H9 (cell line): ENCODE measurements around the gene DISP3. TPM values are rescaled to one million over a fixed set of nuclear protein-coding genes. Genes with fewer than 3 reads are reported as not detected.

Source experiments
- DNase-seq: peaks from one replicate; pipeline ENCODE4 v3.0.0-alpha.2; 2017
- H2AFZ ChIP-seq: one replicate; pipeline ENCODE4 v1.6.1; 2013; ENCODE audit warnings: mild to moderate bottlenecking, low read length, control low read depth, moderate library complexity
- H2AK5ac ChIP-seq: 2 replicates; pipeline ENCODE4 v1.6.1; 2013; ENCODE audit warnings: low read length, control low read depth, mixed read lengths; ENCODE audit not compliant: insufficient read length
- H2BK120ac ChIP-seq: one replicate; pipeline ENCODE4 v1.6.1; 2013; ENCODE audit warnings: low read depth, mild to moderate bottlenecking, low read length, control low read depth, inconsistent platforms; ENCODE audit not compliant: poor library complexity, severe bottlenecking
- H2BK12ac ChIP-seq: 2 replicates; pipeline ENCODE4 v1.6.1; 2013; ENCODE audit warnings: low read length, control low read depth, mixed read lengths, low read depth; ENCODE audit not compliant: insufficient read length
- H2BK15ac ChIP-seq: 2 replicates; pipeline ENCODE4 v1.6.1; 2013; ENCODE audit warnings: low read depth, low read length, control low read depth
- H2BK20ac ChIP-seq: one replicate; pipeline ENCODE4 v1.6.1; 2013; ENCODE audit warnings: low read depth, mild to moderate bottlenecking, low read length, control low read depth, inconsistent platforms; ENCODE audit not compliant: poor library complexity, severe bottlenecking
- H2BK5ac ChIP-seq: 2 replicates; pipeline ENCODE4 v1.6.1; 2013; ENCODE audit warnings: low read length, control low read depth, mixed read lengths; ENCODE audit not compliant: insufficient read length
- H3K14ac ChIP-seq: 2 replicates; pipeline ENCODE4 v1.6.1; 2013; ENCODE audit warnings: low read length, control low read depth; ENCODE audit not compliant: insufficient read depth
- H3K18ac ChIP-seq: 2 replicates; pipeline ENCODE4 v1.6.1; 2013; ENCODE audit warnings: low read depth, mild to moderate bottlenecking, mixed read lengths, low read length, control low read depth; ENCODE audit not compliant: insufficient read length
- H3K23ac ChIP-seq: 2 replicates; pipeline ENCODE4 v1.6.1; 2013; ENCODE audit warnings: low read length, control low read depth, mixed read lengths, low read depth; ENCODE audit not compliant: insufficient read length
- H3K23me2 ChIP-seq: 2 replicates; pipeline ENCODE4 v1.6.1; 2013; ENCODE audit warnings: low read depth, mild to moderate bottlenecking, mixed read lengths, low read length, control low read depth; ENCODE audit not compliant: insufficient read length, poor library complexity, severe bottlenecking
- H3K27ac ChIP-seq: 2 replicates; pipeline ENCODE4 v1.5.1; 2013; ENCODE audit warnings: low read length, control low read depth, mixed read lengths, low read depth; ENCODE audit not compliant: insufficient read length
- H3K27me3 ChIP-seq: 2 replicates; pipeline ENCODE4 v1.6.1; 2013; ENCODE audit warnings: low read length, control low read depth, inconsistent platforms; ENCODE audit not compliant: insufficient read depth
- H3K4ac ChIP-seq: 2 replicates; pipeline ENCODE4 v1.6.1; 2013; ENCODE audit warnings: low read depth, mild to moderate bottlenecking, control low read depth, inconsistent platforms, low read length, moderate library complexity
- H3K4me1 ChIP-seq: 2 replicates; pipeline ENCODE4 v1.6.1; 2013; ENCODE audit warnings: low read length, control low read depth, inconsistent platforms; ENCODE audit not compliant: insufficient read depth
- H3K4me2 ChIP-seq: 2 replicates; pipeline ENCODE4 v1.6.1; 2013; ENCODE audit warnings: low read length, control low read depth, mixed read lengths; ENCODE audit not compliant: insufficient read length, insufficient read depth
- H3K56ac ChIP-seq: 2 replicates; pipeline ENCODE4 v1.6.1; 2013; ENCODE audit warnings: low read depth, mild to moderate bottlenecking, mixed read lengths, low read length, control low read depth; ENCODE audit not compliant: insufficient read length
- H3K79me1 ChIP-seq: 2 replicates; pipeline ENCODE4 v1.6.1; 2013; ENCODE audit warnings: low read depth, mild to moderate bottlenecking, moderate library complexity, low read length, control low read depth, inconsistent platforms; ENCODE audit not compliant: insufficient read depth, poor library complexity, severe bottlenecking
- H3K79me2 ChIP-seq: 2 replicates; pipeline ENCODE4 v1.6.1; 2013; ENCODE audit warnings: low read length, control low read depth, inconsistent platforms; ENCODE audit not compliant: insufficient read depth
- H3K9ac ChIP-seq: 2 replicates; pipeline ENCODE4 v1.6.1; 2013; ENCODE audit warnings: low read length, control low read depth, mixed read lengths; ENCODE audit not compliant: insufficient read length; ENCODE audit errors: extremely low read depth
- H3K9me3 ChIP-seq: one replicate; pipeline ENCODE4 v1.6.1; 2013; ENCODE audit warnings: low read depth, low read length, inconsistent platforms; ENCODE audit not compliant: control insufficient read depth
- H3T11ph ChIP-seq: one replicate; pipeline ENCODE4 v1.6.1; 2013; ENCODE audit warnings: mild to moderate bottlenecking, low read length, control low read depth, inconsistent platforms
- H4K20me1 ChIP-seq: one replicate; pipeline ENCODE4 v1.6.1; 2013; ENCODE audit not compliant: control insufficient read depth, insufficient read length, insufficient read depth
- H4K5ac ChIP-seq: 2 replicates; pipeline ENCODE4 v1.6.1; 2013; ENCODE audit warnings: low read depth, mild to moderate bottlenecking, mixed read lengths, low read length, control low read depth; ENCODE audit not compliant: insufficient read length
- H4K8ac ChIP-seq: replicated peaks from 2 replicates; pipeline ENCODE4 v1.6.1; 2013; ENCODE audit warnings: low read length, control low read depth, mixed read lengths, low read depth; ENCODE audit not compliant: insufficient read length
- H4K91ac ChIP-seq: 2 replicates; pipeline ENCODE4 v1.6.1; 2013; ENCODE audit warnings: low read depth, mild to moderate bottlenecking, moderate library complexity, mixed read lengths, low read length, control low read depth; ENCODE audit not compliant: insufficient read length
- H3K27ac Mint-ChIP-seq, 3 experiments: 2 replicates in 2 of 3; 3 replicates in 1 of 3; pipeline ENCODE4 v1.8.0; 2020 to 2021; ENCODE audit warnings: mixed read lengths in 3 of 3, mild to moderate bottlenecking in 1 of 3, moderate library complexity in 1 of 3
- H3K27me3 Mint-ChIP-seq: 2 replicates; pipeline ENCODE4 v1.8.0; 2021; ENCODE audit warnings: low read depth, mild to moderate bottlenecking, moderate library complexity, mixed read lengths
- H3K36me3 Mint-ChIP-seq, 3 experiments: 2 replicates in 2 of 3; 3 replicates in 1 of 3; pipeline ENCODE4 v1.8.0; 2020 to 2021; ENCODE audit warnings: low read depth in 3 of 3, mixed read lengths in 3 of 3; ENCODE audit not compliant: insufficient read depth in 1 of 3
- H3K4me1 Mint-ChIP-seq, 2 experiments: 2 replicates each; pipeline ENCODE4 v1.8.0; 2020; ENCODE audit warnings: mixed read lengths in 2 of 2
- H3K4me3 Mint-ChIP-seq, 2 experiments: 2 replicates in 1 of 2; 3 replicates in 1 of 2; pipeline ENCODE4 v1.8.0; 2020 to 2021; ENCODE audit warnings: mild to moderate bottlenecking in 2 of 2, mixed read lengths in 2 of 2, moderate library complexity in 1 of 2
- H3K9me3 Mint-ChIP-seq, 2 experiments: 2 replicates in 1 of 2; 3 replicates in 1 of 2; pipeline ENCODE4 v1.8.0; 2020; ENCODE audit warnings: mild to moderate bottlenecking in 2 of 2, mixed read lengths in 2 of 2, moderate library complexity in 1 of 2
- CTCF ChIP-seq: fragments of 200-600 bp; sonication (generic); conservative IDR thresholded peaks from 3 replicates; pipeline ENCODE4 v1.8.0; 2021; ENCODE audit warnings: antibody characterized with exemption, mild to moderate bottlenecking
- WGBS: extraction: QIAGEN DNeasy Blood & Tissue Kit; methylation state at CpG from one replicate; pipeline ENCODE4 v1.1.7; 2013; ENCODE audit warnings: missing lambda C conversion rate, low lambda C conversion rate, mixed read lengths; ENCODE audit not compliant: insufficient read length; ENCODE audit errors: extremely low coverage; 5-methylcytosine and 5-hydroxymethylcytosine counted together
- total RNA-seq: library from RNA; stranded (reverse); gene quantifications from 2 replicates; pipeline ENCODE4 v1.2.1, GENCODE V29; 2021

Gene DISP3
- total RNA-seq, 1 experiment from 2014 or later = 3.5 TPM

GRCh38 chr1:11537854-11538591 is 59.1 kb downstream of the DISP3 start:
- no peak overlapping the region for H3T11ph ChIP-seq
- Mint-ChIP-seq H3K4me3 (no peak overlapping the region), H3K27me3 (peaks cover 11% of the 10 kb centered on the region), H3K4me1 (peaks cover 16% of the 10 kb centered on the region in 2 experiments), H3K27ac (no peak overlapping the region), H3K36me3 (no peaks in the 10 kb centered on the region; a peak in 1 of 7 replicates), H3K9me3 (no peaks in the 10 kb centered on the region)
- H3K23me2 ChIP-seq = no peaks in the 10 kb centered on the region
- no peak overlapping the region for H2BK15ac ChIP-seq
- no peak overlapping the region for H3K56ac ChIP-seq
- H4K5ac ChIP-seq = no peak overlapping the region
- no peak overlapping the region for H3K27ac ChIP-seq
- no peak overlapping the region for H2AK5ac ChIP-seq
- H4K20me1 ChIP-seq = no peaks in the 10 kb centered on the region
- no peak overlapping the region for H2AFZ ChIP-seq
- H3K79me1 ChIP-seq = no peaks in the 10 kb centered on the region
- H2BK120ac ChIP-seq = no peak overlapping the region
- H3K4ac ChIP-seq = no peak overlapping the region
- no peak overlapping the region for H4K91ac ChIP-seq
- no peak overlapping the region for H3K4me2 ChIP-seq
- TF ChIP-seq CTCF = no peak
- no peak overlapping the region for H3K9ac ChIP-seq
- WGBS = no CpG with 5 or more reads among the region's 14 CpGs
- H3K14ac ChIP-seq = no peak overlapping the region
- DNase-seq = no peak
- H2BK20ac ChIP-seq = no peak overlapping the region
- H3K23ac ChIP-seq = no peak overlapping the region
- no peak overlapping the region for H2BK12ac ChIP-seq
- H3K4me1 ChIP-seq = no peaks in the 10 kb centered on the region; the same call in 1 of the 2 replicates
- H4K8ac ChIP-seq = no peak overlapping the region
- H3K79me2 ChIP-seq = no peaks in the 10 kb centered on the region
- H2BK5ac ChIP-seq = no peak overlapping the region
- no peak overlapping the region for H3K18ac ChIP-seq
- no peaks in the 10 kb centered on the region for H3K9me3 ChIP-seq
- H3K27me3 ChIP-seq = no peaks in the 10 kb centered on the region
